Measurements from ENCODE around the gene MMP23B.

DNA sequence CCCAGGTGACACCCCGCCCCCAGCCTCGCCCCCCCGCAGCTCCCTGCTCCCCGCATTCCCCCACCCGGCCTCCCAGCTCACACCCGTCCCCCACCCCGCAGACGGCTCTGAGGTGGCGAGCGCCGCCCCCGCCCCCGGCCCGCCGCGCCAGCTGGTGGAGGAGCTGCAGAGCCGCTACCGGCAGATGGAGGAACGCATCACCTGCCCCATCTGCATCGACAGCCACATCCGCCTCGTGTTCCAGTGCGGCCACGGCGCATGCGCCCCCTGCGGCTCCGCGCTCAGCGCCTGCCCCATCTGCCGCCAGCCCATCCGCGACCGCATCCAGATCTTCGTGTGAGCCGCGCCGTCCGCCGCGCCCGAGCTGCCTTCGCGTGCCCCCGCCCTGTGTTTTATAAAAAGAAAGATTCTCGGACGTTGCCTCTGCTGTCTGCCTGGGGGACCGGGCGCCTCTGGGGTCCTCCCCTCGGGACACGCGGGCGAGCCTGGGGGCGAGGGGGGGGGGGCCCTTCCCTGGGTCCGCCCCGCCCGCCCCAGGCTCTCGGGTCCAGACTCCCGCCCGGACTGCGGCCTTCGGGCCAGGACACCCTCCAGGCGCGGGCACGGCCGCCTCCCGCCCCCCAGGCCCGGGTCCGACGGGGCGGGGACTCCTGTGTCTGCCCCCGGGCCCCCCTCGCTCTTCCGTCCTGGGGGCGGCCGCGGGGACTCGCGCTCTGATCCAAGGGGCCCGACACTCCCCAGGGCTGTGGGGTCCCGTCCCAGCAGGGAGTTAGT is 1.6 kb upstream of the MMP23B start:
- TF ChIP-seq, protein P1, sequence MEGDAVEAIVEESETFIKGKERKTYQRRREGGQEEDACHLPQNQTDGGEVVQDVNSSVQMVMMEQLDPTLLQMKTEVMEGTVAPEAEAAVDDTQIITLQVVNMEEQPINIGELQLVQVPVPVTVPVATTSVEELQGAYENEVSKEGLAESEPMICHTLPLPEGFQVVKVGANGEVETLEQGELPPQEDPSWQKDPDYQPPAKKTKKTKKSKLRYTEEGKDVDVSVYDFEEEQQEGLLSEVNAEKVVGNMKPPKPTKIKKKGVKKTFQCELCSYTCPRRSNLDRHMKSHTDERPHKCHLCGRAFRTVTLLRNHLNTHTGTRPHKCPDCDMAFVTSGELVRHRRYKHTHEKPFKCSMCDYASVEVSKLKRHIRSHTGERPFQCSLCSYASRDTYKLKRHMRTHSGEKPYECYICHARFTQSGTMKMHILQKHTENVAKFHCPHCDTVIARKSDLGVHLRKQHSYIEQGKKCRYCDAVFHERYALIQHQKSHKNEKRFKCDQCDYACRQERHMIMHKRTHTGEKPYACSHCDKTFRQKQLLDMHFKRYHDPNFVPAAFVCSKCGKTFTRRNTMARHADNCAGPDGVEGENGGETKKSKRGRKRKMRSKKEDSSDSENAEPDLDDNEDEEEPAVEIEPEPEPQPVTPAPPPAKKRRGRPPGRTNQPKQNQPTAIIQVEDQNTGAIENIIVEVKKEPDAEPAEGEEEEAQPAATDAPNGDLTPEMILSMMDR (IDR thresholded peaks at IDR 0.05): no peak
- peak in 1 of 4 donors; percentile 67 for TF ChIP-seq POLR2A (IDR thresholded peaks at IDR 0.05)

Data from esophagus squamous epithelium (tissue), 4 donors.